Activated naive CD4-positive, alpha-beta T cell treated with anti-CD3 and anti-CD28 coated beads, Interleukin-2, amount 50 U/mL, for 72 hours (primary cell): ENCODE results near the gene ELMO1. TPM values are rescaled to one million over a fixed set of nuclear protein-coding genes. Genes with fewer than 3 reads are reported as not detected.

Experiments used
- ATAC-seq, 2 donors: fragments of 150-1000 bp; cut with Tn5 transposase; 2 replicates each; pipeline ENCODE4 v1.10.0; 2021; ENCODE audit warnings: mild to moderate bottlenecking in 2 of 2, moderate library complexity in 2 of 2
- DNase-seq, 2 donors: peaks; one replicate each; pipeline ENCODE4 v3.0.0; 2021 to 2022; ENCODE audit warnings: low spot score in 2 of 2
- H3K27ac Mint-ChIP-seq, 2 donors: one replicate each; pipeline ENCODE4 v1.8.0; 2022; ENCODE audit warnings: mild to moderate bottlenecking in 2 of 2, mixed read lengths in 2 of 2
- H3K36me3 Mint-ChIP-seq, 2 donors: one replicate each; pipeline ENCODE4 v1.8.0; 2022; ENCODE audit warnings: mixed read lengths in 2 of 2
- H3K9me3 Mint-ChIP-seq, 2 donors: one replicate each; pipeline ENCODE4 v1.8.0; 2022; ENCODE audit warnings: mixed read lengths in 2 of 2
- total RNA-seq, 2 donors: library from RNA; stranded (reverse); gene quantifications; one replicate each; pipeline ENCODE4 v1.2.3, GENCODE V29; 2022

Gene ELMO1
- total RNA-seq, 2 donors from 2014 or later: 137 to 167 TPM

GRCh38 chr7:37056234-37056912 is 392.3 kb downstream of the ELMO1 start:
- ATAC-seq: no peak
- Mint-ChIP-seq H3K36me3 (peaks cover 16 to 57% of the 10 kb centered on the region in 2 donors), H3K9me3 (no peaks in the 10 kb centered on the region), H3K27ac (no peak overlapping the region)
- DNase-seq: no peak

DNA sequence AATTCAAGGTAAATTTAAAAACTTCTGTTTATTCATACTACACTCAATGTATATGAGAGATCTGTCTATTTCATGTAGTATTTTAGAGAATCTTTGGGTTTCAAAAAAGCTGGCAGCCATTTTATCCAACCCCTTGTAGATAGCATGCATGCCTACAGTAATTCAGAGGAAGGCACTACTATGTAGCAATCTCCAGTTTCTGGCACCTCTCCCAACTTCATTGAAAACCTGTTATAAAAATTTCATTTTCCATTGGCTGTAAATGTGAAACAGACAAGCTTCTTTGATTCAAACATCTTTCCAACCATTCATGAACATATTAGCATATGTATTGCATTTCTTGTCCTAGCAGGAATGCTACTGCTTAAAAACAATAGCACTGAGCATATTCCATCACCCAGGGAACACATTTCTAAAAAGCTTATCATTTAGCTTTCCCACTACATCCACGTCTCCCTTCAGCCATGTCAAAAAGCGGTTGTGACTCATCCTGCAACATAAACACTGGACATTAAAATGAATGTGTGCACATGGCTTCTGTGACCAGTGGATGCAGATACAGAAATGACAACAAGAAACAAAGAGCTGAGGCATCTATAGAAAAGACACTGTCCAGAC is 393.9 kb downstream of the ELMO1 start:
- H3K9me3 Mint-ChIP-seq: peaks cover 0 to 2% of the 10 kb centered on the region in 2 donors
- H3K27ac Mint-ChIP-seq: no peak overlapping the region
- DNase-seq (no peak), ATAC-seq (no peak)
- peaks cover 16 to 50% of the 10 kb centered on the region in 2 donors for H3K36me3 Mint-ChIP-seq

- no peak for DNase-seq
- ATAC-seq: no peak
- Mint-ChIP-seq H3K27ac (no peak overlapping the region), H3K9me3 (peaks cover 0 to 2% of the 10 kb centered on the region in 2 donors), H3K36me3 (peaks cover 16 to 31% of the 10 kb centered on the region in 2 donors)
These were observed 396.0 kb downstream of the ELMO1 start for GRCh38 chr7:37052705-37053104.

DNA sequence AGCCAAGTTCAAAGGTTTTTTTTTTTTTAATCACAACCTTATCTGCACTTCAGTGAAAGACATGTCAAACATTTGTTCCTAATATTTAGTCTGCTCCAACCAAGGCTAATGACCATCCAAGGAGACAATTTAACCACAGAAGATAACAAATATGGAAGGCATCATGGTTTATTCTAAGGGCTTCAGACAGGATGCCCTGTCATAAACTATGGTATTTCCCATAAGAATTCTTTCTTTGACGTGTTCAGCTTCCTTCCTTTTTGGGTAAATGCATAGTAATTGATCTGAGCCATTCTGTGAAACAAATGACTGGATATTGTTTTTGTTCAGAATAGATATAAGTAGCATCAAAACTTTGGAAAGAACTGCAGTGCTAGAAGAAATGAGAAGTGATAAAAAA is 397.9 kb downstream of the ELMO1 start:
- peaks cover 10 to 17% of the 10 kb centered on the region in 2 donors for H3K36me3 Mint-ChIP-seq
- H3K9me3 Mint-ChIP-seq: peaks cover 0 to 2% of the 10 kb centered on the region in 2 donors
- no peak overlapping the region for H3K27ac Mint-ChIP-seq
- DNase-seq: no peak
- ATAC-seq: no peak

DNA sequence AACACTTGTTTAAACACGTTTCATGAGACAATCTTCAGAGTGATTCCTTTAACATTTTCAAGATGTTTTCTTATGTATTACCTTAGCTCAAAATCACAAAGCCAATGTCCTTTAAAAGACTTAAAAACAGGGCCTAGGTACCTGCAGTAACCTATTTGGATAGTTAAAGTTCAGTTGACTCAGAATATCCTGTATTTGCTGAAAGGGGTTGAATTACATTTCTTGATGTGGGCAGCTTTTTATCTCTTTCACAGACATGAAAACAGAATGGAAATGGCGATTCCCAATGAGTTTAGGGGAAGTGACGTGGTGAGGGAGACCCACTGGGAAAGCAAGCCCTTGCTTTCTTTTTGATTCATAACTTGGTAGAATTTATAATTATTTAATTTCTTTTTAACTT is 400.0 kb downstream of the ELMO1 start:
- no peak for DNase-seq
- H3K9me3 Mint-ChIP-seq: peaks cover 2 to 4% of the 10 kb centered on the region in 2 donors
- no peak for ATAC-seq
- peaks cover 0 to 24% of the 10 kb centered on the region in 2 donors for H3K36me3 Mint-ChIP-seq
- H3K27ac Mint-ChIP-seq: peak overlapping the region in 1 of 2 donors; percentile 16

GRCh38 chr7:37047260-37047659 is 401.4 kb downstream of the ELMO1 start:
- H3K9me3 Mint-ChIP-seq: peaks cover 2 to 9% of the 10 kb centered on the region in 2 donors
- peaks cover 8 to 33% of the 10 kb centered on the region in 2 donors for H3K36me3 Mint-ChIP-seq
- no peak for DNase-seq
- no peak for ATAC-seq
- H3K27ac Mint-ChIP-seq: no peak overlapping the region

- DNase-seq (no peak), ATAC-seq (no peak)
- H3K27ac Mint-ChIP-seq: peak overlapping the region in 1 of 2 donors; percentile 37
- H3K9me3 Mint-ChIP-seq: peaks cover 2 to 9% of the 10 kb centered on the region in 2 donors
- H3K36me3 Mint-ChIP-seq: peaks cover 9 to 29% of the 10 kb centered on the region in 2 donors
These were observed 402.1 kb downstream of the ELMO1 start for GRCh38 chr7:37046531-37047079.

DNA sequence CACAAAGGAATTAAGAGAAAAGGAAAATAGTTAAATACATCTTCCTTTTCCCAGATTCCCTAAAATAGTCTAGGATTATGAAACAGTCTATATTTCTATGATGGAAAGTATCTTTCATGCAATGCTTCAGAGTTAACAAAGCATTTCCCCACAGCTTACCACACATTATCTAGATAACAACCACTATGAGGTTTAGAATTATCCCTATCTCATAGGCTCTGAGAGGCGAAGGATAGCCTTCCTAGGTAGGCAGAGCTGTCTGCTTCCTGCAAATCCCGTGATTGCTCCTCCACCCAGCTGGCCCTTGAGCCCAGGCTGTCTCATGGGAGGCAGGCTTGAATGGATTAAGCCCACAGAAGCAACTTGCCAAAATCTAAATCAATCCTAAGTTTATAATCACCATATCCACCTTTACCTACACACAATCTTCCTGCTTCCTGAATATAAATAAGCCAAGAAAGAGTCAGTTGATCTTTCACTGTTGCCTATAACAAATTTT is 402.9 kb downstream of the ELMO1 start:
- Mint-ChIP-seq H3K9me3 (peaks cover 5 to 9% of the 10 kb centered on the region in 2 donors), H3K27ac (peak overlapping the region in 1 of 2 donors; percentile 23), H3K36me3 (peaks cover 16 to 29% of the 10 kb centered on the region in 2 donors)
- ATAC-seq (no peak), DNase-seq (no peak)

DNA sequence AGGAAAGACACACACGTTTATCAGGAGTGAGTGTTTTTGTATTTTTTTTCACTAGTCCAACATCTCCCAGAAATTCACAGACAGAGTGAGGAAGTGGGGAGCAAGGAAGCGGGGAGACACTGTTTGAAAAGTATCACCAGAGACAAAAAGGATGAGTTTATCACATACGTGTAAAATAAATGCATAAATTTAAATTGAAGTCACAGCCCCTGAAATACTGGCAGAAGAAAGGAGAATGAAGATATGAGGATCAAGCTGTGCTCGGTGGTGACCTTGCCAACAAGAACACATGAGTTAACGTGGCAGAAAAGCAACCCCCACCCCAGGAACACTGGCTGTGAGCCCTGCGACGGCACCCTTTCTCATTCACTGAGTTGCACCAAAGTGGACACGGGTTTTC is 407.2 kb downstream of the ELMO1 start:
- Mint-ChIP-seq H3K9me3 (peaks cover 12 to 24% of the 10 kb centered on the region in 2 donors), H3K27ac (no peak overlapping the region), H3K36me3 (peaks cover 39 to 61% of the 10 kb centered on the region in 2 donors)
- DNase-seq (no peak), ATAC-seq (no peak)

- ATAC-seq (no peak), DNase-seq (no peak)
- Mint-ChIP-seq H3K27ac (no peak overlapping the region), H3K9me3 (peaks cover 12 to 24% of the 10 kb centered on the region in 2 donors), H3K36me3 (peaks cover 39 to 61% of the 10 kb centered on the region in 2 donors)
These were observed 408.3 kb downstream of the ELMO1 start for GRCh38 chr7:37040330-37040729.

DNA sequence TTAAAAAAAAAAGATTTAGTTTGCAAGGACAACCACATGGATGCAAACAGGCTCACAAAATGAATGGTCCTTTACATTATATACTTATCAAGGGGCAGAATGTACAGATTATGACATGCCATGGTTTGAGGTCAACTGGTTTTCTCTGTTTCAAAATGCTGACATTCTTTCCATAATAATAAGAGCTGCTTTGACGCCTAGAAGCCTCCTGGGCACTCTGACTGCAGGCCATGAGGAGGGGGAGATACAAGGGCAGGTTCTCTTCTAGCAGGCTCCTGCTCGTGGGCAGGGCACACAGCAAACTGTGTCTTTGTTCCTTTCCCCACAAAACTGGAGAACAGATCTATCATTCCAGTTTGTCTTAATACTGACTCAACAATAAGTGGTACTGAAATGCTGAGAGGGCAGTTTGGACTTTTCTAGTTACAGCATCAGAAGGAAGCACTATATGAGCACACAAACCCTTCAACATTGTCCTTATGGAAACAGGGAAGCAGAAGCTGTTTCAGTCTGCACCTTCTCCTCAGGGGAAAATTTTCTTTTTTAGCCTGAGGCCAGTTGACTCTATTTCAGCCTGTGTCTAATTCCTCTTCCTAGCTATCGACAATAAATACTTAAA is 409.4 kb downstream of the ELMO1 start:
- Mint-ChIP-seq H3K9me3 (peaks cover 12 to 20% of the 10 kb centered on the region in 2 donors), H3K27ac (no peak overlapping the region), H3K36me3 (peaks cover 39 to 60% of the 10 kb centered on the region in 2 donors)
- DNase-seq (no peak), ATAC-seq (peak in 1 of 2 donors; percentile 35)

DNA sequence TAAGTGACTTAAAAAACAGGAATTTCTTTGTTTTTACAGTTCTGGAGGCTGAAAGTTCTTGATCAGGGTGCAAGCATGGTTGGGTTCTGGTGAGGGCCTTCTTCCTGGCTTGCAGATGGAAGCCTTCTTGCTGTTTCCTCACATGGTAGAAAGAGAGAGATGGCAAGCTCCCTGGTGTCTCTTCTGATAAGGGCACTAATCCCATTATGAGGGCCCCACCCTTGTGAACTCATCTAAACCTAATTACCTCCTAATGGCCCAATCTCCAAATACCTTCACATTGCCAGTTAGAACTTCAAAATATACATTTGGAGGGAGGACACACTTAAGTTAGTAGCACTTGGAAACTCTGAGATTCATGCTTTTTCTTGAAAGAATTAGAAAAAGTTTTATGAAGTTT is 410.0 kb downstream of the ELMO1 start:
- no peak for ATAC-seq
- peaks cover 39 to 59% of the 10 kb centered on the region in 2 donors for H3K36me3 Mint-ChIP-seq
- peak overlapping the region in 1 of 2 donors; percentile 63 for H3K27ac Mint-ChIP-seq
- peaks cover 12 to 20% of the 10 kb centered on the region in 2 donors for H3K9me3 Mint-ChIP-seq
- no peak for DNase-seq

DNA sequence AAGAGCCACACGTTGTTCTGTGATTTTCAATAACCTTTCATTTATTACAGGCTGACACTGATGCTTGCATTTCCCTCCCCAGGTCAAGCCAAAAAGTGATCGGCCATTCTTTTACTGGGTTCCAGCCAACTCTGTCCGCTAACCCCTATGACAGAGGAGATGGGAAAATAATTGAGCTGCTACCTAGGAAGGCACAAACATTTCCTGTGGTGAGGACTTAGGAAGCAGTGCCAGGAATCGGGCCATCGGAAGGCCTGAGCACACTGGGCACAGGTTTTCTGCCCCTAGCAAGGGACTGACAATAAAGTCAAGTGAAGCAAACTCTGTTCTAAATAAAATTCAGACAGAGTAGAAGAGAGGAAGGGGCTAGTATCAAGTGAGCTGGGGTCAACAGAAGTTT is 411.4 kb downstream of the ELMO1 start:
- DNase-seq (no peak), ATAC-seq (no peak)
- H3K9me3 Mint-ChIP-seq: peaks cover 12 to 15% of the 10 kb centered on the region in 2 donors
- H3K27ac Mint-ChIP-seq: no peak overlapping the region
- peaks cover 36 to 60% of the 10 kb centered on the region in 2 donors for H3K36me3 Mint-ChIP-seq

DNA sequence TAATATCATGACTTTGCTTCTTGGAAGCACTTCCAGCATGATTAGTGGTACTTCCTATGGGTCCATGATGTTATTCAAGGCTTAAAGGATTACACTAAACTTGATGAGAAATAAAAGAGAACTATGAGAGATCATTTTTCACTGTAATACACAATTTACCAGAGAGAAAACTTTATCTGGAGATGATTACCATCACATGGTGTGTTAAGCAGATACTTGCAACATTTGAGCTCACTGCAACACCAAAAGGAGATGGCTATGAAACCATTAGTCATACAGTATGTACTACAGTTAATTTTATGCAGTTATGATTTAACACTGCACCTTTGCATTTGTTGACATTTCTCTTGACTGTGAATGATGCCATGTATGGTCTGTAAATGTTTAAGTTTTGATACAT is 413.0 kb downstream of the ELMO1 start:
- DNase-seq (no peak), ATAC-seq (peak in 1 of 2 donors; percentile 35)
- H3K9me3 Mint-ChIP-seq: peaks cover 7 to 15% of the 10 kb centered on the region in 2 donors
- H3K27ac Mint-ChIP-seq: no peak overlapping the region
- peaks cover 39 to 64% of the 10 kb centered on the region in 2 donors for H3K36me3 Mint-ChIP-seq

DNA sequence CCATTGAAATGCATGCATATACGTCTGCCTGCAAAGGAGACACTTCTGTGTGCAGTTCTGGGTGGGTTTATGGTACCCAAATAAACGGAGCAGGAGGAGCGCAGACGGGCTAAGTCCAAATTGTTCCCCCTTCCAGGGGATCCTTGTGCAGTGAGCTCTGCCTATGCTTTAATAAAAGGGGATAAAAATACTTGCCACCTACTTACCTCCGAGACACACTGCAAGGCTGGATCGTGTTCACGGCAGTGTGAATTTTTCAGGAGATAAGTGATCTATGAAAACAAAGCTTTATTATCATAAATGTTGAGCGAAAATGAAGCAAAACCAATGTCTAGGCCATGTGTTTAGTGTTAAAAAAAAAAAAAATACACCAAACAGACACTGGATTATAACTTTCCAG is 415.5 kb downstream of the ELMO1 start:
- Mint-ChIP-seq H3K27ac (no peak overlapping the region), H3K9me3 (peaks cover 1% of the 10 kb centered on the region in 2 donors), H3K36me3 (peaks cover 27 to 44% of the 10 kb centered on the region in 2 donors)
- ATAC-seq: no peak
- DNase-seq: no peak

- H3K27ac Mint-ChIP-seq: peak overlapping the region; percentile 32 to 78
- ATAC-seq: no peak
- no peak for DNase-seq
- H3K36me3 Mint-ChIP-seq: peaks cover 24 to 41% of the 10 kb centered on the region in 2 donors
- peaks cover 0 to under 1% of the 10 kb centered on the region in 2 donors for H3K9me3 Mint-ChIP-seq
These were observed 416.4 kb downstream of the ELMO1 start for GRCh38 chr7:37032258-37032601.
